PC-9 (cell line): ENCODE data around the gene RSAD1. TPM values are rescaled to one million over a fixed set of nuclear protein-coding genes. Genes with fewer than 3 reads are reported as not detected.

Experiments used
- BruUV-seq: library from RNA; stranded (reverse); fragments of 400-500 nt; replicated peaks from 2 replicates; lab custom pipeline; 2021; lab: Mats Ljungman, UMichigan
- CTCF ChIA-PET: fragments of 300-600 bp; sonication (Branson Sonifier 250); formaldehyde crosslinking; loops from one replicate; lab custom pipeline; 2022; ENCODE audit warnings: antibody characterized with exemption; lab: Charles Lee
- POLR2A ChIA-PET: fragments of 300-600 bp; sonication (Branson Sonifier 250); formaldehyde crosslinking; loops from one replicate; lab custom pipeline; 2022; ENCODE audit warnings: antibody characterized with exemption; ENCODE audit not compliant: unreplicated experiment; lab: Charles Lee
- DNase-seq, 2 experiments: peaks; one replicate each; pipeline versions ENCODE4 v3.0.0 to v3.0.0-alpha.2; 2015 to 2022; ENCODE audit warnings: mixed read lengths in 1 of 2
- H2AFZ ChIP-seq: fragments of 200-600 bp; sonication (generic); 2 replicates; pipeline ENCODE4 v1.8.1; 2017; ENCODE audit warnings: antibody characterized with exemption
- H3F3A ChIP-seq: fragments of 200-600 bp; sonication (generic); 2 replicates; pipeline ENCODE4 v1.8.1; 2017; ENCODE audit warnings: antibody characterized with exemption, mild to moderate bottlenecking, low read depth; ENCODE audit not compliant: insufficient read depth
- H3K27ac ChIP-seq: fragments of 200-600 bp; sonication (generic); 2 replicates; pipeline ENCODE4 v1.6.1; 2016; ENCODE audit warnings: mixed run types
- H3K27me3 ChIP-seq: fragments of 200-600 bp; sonication (generic); 2 replicates; pipeline ENCODE4 v1.6.1; 2016; ENCODE audit warnings: low read depth, mixed run types; ENCODE audit not compliant: insufficient read depth
- H3K36me3 ChIP-seq: fragments of 200-600 bp; sonication (generic); 2 replicates; pipeline ENCODE4 v1.6.1; 2016; ENCODE audit warnings: low read depth, mixed run types
- H3K4me1 ChIP-seq: fragments of 200-600 bp; sonication (generic); replicated peaks from 2 replicates; pipeline ENCODE4 v1.6.1; 2016; ENCODE audit warnings: mixed run types; ENCODE audit not compliant: insufficient read depth
- H3K4me2 ChIP-seq: fragments of 200-600 bp; sonication (generic); 2 replicates; pipeline ENCODE4 v1.6.1; 2017; ENCODE audit warnings: mixed run types
- H3K4me3 ChIP-seq: fragments of 200-600 bp; sonication (generic); 2 replicates; pipeline ENCODE4 v1.6.1; 2016; ENCODE audit warnings: mixed run types
- H3K79me2 ChIP-seq: fragments of 200-600 bp; sonication (generic); 2 replicates; pipeline ENCODE4 v1.6.1; 2017; ENCODE audit warnings: low read depth, mixed run types
- H3K9me2 ChIP-seq: fragments of 200-600 bp; sonication (generic); 2 replicates; pipeline ENCODE4 v1.8.1; 2017; ENCODE audit warnings: mild to moderate bottlenecking; ENCODE audit not compliant: insufficient read depth
- H3K9me3 ChIP-seq: fragments of 200-600 bp; sonication (generic); 2 replicates; pipeline ENCODE4 v1.8.1; 2016; ENCODE audit warnings: low read depth; ENCODE audit not compliant: insufficient read depth
- H4K20me1 ChIP-seq: fragments of 200-600 bp; sonication (generic); 2 replicates; pipeline ENCODE4 v1.8.1; 2017; ENCODE audit not compliant: insufficient read depth
- EZH2 ChIP-seq: fragments of 200-600 bp; sonication (generic); IDR thresholded peaks from 2 replicates; pipeline ENCODE4 v1.8.0; 2017; ENCODE audit warnings: antibody characterized with exemption, low read depth
- intact Hi-C: fragments of 100-400 bp; cut with micrococcal nuclease; formaldehyde crosslinking; loops from one replicate; pipeline ENCODE4 v1.10.0; 2022; ENCODE audit not compliant: unreplicated experiment
- total RNA-seq: library from RNA; stranded (reverse); gene quantifications from 2 replicates; pipeline ENCODE4 v1.2.3, GENCODE V29; 2021
- TF ChIP-seq, protein P1 (sequence below): fragments of 200-600 bp; sonication (generic); conservative IDR thresholded peaks from 2 replicates; pipeline ENCODE4 v1.6.1; 2017; ENCODE audit warnings: mixed run types, antibody characterized with exemption, mild to moderate bottlenecking, moderate library complexity

RSAD1 gene
- total RNA-seq, 1 experiment from 2014 or later, result 15.1 TPM

DNA sequence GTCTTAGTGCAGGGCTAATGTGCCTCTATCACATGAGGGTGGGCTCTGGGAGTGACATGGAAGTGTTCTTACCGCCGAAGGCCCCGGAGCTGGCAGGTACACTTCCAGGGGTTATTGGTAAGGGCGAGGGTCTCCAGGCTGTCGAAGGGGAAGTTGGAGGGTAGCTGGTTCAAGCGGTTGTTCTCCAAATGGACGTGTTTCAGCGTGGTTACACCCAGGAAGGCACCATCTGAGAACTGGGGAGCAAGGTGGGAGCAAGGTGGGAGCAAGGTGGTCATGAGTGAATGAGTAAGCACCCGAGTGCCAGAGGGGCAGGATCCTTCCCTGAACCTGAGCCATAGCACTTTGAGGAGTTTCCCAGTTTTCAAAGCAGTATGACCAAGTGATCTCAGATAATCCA lies 13.0 kb upstream of the RSAD1 start:
- intact Hi-C loops, result no loop called here
- Histone ChIP-seq H3F3A (peaks cover 8% of the 10 kb centered on the region; the same call in 1 of the 2 replicates), H3K4me3 (no peak overlapping the region), H3K4me1 (0 out of 2 replicates have a peak, but pooled peaks cover 4% of the 10 kb centered on the region), H4K20me1 (no peaks in the 10 kb centered on the region), H3K79me2 (no peaks in the 10 kb centered on the region), H3K9me2 (no peaks in the 10 kb centered on the region), H3K27ac (no peak overlapping the region), H3K9me3 (no peaks in the 10 kb centered on the region), H3K4me2 (no peak overlapping the region), H3K36me3 (peaks cover 16% of the 10 kb centered on the region; the same call in 1 of the 2 replicates), H2AFZ (no peak overlapping the region), H3K27me3 (no peaks in the 10 kb centered on the region)
- DNase-seq, result no peak
- ChIA-PET CTCF (no interaction called here), POLR2A (no interaction called here)
- BruUV-seq, result no TSS peak
- TF ChIP-seq EZH2, result no peak
- TF ChIP-seq, protein P1, sequence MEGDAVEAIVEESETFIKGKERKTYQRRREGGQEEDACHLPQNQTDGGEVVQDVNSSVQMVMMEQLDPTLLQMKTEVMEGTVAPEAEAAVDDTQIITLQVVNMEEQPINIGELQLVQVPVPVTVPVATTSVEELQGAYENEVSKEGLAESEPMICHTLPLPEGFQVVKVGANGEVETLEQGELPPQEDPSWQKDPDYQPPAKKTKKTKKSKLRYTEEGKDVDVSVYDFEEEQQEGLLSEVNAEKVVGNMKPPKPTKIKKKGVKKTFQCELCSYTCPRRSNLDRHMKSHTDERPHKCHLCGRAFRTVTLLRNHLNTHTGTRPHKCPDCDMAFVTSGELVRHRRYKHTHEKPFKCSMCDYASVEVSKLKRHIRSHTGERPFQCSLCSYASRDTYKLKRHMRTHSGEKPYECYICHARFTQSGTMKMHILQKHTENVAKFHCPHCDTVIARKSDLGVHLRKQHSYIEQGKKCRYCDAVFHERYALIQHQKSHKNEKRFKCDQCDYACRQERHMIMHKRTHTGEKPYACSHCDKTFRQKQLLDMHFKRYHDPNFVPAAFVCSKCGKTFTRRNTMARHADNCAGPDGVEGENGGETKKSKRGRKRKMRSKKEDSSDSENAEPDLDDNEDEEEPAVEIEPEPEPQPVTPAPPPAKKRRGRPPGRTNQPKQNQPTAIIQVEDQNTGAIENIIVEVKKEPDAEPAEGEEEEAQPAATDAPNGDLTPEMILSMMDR, result no peak

DNA sequence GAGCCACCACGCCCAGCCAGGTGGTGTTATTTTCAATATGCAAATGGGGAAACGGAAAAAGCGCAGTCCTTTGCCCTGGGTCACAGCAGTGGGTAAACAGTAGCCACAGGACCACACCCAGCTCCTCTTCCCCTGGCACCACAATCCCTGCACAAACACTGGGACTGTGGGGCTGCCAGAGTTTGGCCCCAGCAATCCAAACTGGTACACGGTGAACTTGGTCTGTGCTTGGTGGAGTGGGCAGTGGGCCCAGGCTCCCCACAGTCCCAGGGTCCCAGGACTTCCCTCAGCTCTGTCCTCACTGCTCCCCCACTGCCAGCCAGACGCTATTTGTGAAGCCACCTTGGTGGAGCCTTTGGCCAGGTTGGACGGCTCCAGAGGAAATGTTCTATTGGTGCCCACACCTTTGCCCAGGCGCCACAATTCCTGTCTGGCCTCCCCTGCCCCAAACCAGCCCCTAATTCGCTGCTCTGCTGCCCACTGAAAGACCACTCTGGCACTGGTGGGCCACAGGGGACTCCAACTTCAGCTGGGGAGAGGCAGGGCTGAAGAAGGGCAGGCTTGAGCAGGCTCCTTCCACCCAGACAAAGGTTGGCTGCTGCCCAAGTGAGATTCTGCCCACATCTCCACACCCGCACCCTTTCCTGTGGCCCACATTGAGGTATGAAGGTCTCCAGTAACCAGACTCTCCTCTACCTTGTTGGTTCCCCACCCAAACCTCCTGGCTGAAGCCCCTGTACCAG lies 12.1 kb upstream of the RSAD1 start:
- H3F3A ChIP-seq, result peaks cover 8% of the 10 kb centered on the region; the same call in 1 of the 2 replicates
- H3K36me3 ChIP-seq, result 0 out of 2 replicates have a peak, but pooled peaks cover 16% of the 10 kb centered on the region
- H4K20me1 ChIP-seq, result no peaks in the 10 kb centered on the region
- intact Hi-C loops, result no loop called here
- 0 out of 2 replicates have a peak, but pooled peaks cover 4% of the 10 kb centered on the region for H3K4me1 ChIP-seq
- no peak overlapping the region for H3K4me2 ChIP-seq
- CTCF ChIA-PET, result no interaction called here
- H3K9me3 ChIP-seq, result no peaks in the 10 kb centered on the region
- no peaks in the 10 kb centered on the region for H3K79me2 ChIP-seq
- DNase-seq, result no peak
- no peaks in the 10 kb centered on the region for H3K27me3 ChIP-seq
- no TSS peak for BruUV-seq
- no peak overlapping the region for H3K27ac ChIP-seq
- H3K9me2 ChIP-seq, result no peaks in the 10 kb centered on the region
- TF ChIP-seq EZH2, result no peak
- TF ChIP-seq, protein P1, result no peak
- no peak overlapping the region for H3K4me3 ChIP-seq
- no peak overlapping the region for H2AFZ ChIP-seq
- POLR2A ChIA-PET, result no interaction called here

DNA sequence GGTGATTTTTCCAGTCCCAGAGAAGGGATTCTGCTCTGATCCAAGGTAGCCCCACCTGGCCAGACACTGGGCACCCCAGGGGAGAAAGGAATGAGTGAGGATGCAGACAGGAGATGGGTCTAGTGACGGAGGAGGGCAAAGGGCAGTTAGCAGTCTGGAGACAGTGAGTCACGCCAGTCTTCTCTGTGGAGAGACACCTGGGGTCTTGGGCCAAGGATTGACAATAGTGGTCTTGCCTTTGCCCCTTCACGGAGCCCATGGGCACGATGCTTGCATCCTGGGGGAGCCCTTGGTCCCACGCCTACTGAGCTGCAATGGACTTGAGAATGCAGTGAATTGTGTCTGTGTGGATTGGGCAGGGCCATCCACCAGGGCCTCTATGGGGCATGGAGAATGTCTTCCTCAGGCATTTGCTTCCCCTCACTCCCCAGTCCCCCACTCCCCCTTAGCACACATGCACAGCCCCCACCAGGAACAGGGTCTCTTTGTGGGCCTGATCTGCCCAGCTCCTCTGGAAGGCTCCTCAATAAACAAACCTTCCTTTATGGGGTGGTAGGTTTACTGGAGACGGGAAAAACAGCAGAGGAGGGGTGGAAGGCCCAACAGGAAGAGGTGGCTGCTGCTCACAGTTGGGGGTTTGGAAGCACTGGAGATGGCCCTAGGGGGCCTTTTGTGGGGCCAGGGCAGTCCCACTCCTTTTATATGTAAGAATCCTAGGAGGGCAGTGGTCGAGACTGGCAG lies 11.4 kb upstream of the RSAD1 start:
- POLR2A ChIA-PET, result interaction anchor here (0.6 kb wide), 1 partner anchor 403 kb away, joined by 9 read pairs; no protein-coding TSS in a partner anchor
- intact Hi-C loops, result no loop called here

More for the DNA sequence above, 11.4 kb upstream of the RSAD1 start:
- Histone ChIP-seq H3K4me3 (no peak overlapping the region), H3K79me2 (no peaks in the 10 kb centered on the region), H4K20me1 (no peaks in the 10 kb centered on the region), H3K9me3 (no peaks in the 10 kb centered on the region), H3K4me2 (no peak overlapping the region), H2AFZ (no peak overlapping the region), H3K36me3 (0 out of 2 replicates have a peak, but pooled peaks cover 14% of the 10 kb centered on the region), H3K9me2 (no peaks in the 10 kb centered on the region), H3F3A (peaks cover 12% of the 10 kb centered on the region; the same call in 1 of the 2 replicates), H3K4me1 (0 out of 2 replicates have a peak, but pooled peaks cover 4% of the 10 kb centered on the region), H3K27me3 (no peaks in the 10 kb centered on the region), H3K27ac (no peak overlapping the region)
- DNase-seq, result no peak
- CTCF ChIA-PET, result no interaction called here
- BruUV-seq, result no TSS peak
- no peak for TF ChIP-seq EZH2
- TF ChIP-seq, protein P1, result no peak
